Measurements from ENCODE around the gene P2RX6. TPM values are rescaled to one million over a fixed set of nuclear protein-coding genes. Genes with fewer than 3 reads are reported as not detected.
A peak's percentile ranks its signal among the peaks of the same experiment; 100 is the strongest.

P2RX6 gene
- total RNA-seq, result 1 to 10 TPM in 2 of 4 donors, under 1 TPM in 1, not detected in 1; 0.76 to 1.5 (median 1.2) TPM

- H3K4me1 ChIP-seq, result peaks cover 4 to 11% of the 10 kb centered on the region in 2 donors
- no peaks in the 10 kb centered on the region for H3K9me3 ChIP-seq
- H3K27me3 ChIP-seq, result no peaks in the 10 kb centered on the region
- no peak for DNase-seq
- intact Hi-C loops (cut with DNase I; ENCODE audit: low total_unique reads), result no loop called here
- no peaks in the 10 kb centered on the region for H3K36me3 ChIP-seq
- TF ChIP-seq POLR2A (IDR thresholded peaks at IDR 0.05), result no peak
- no peak for TF ChIP-seq CTCF (IDR thresholded peaks at IDR 0.05)
- H3K4me3 ChIP-seq, result peak within 1 kb of the TSS; percentile 12 to 43
- H3K27ac ChIP-seq, result peak within 1 kb of the TSS; percentile 16 to 79
Measured at GRCh38 chr22:21014726-21015465, at the start of gene P2RX6. TSS of gene P2RX6 (plus strand) at chr22:21015165. CDS start at chr22:21015175, 10 bp downstream.

GRCh38 chr22:20965888-20966855 lies 48.8 kb upstream of the P2RX6 start:
- no peaks in the 10 kb centered on the region for H3K36me3 ChIP-seq
- H3K27me3 ChIP-seq, result peaks cover 0 to 11% of the 10 kb centered on the region in 2 donors
- no peaks in the 10 kb centered on the region for H3K9me3 ChIP-seq
- H3K4me1 ChIP-seq, result no peaks in the 10 kb centered on the region
- no peak for DNase-seq
- no peak overlapping the region for H3K4me3 ChIP-seq
- TF ChIP-seq POLR2A (IDR thresholded peaks at IDR 0.05), result no peak
- no peak for TF ChIP-seq CTCF (IDR thresholded peaks at IDR 0.05)
- intact Hi-C loops (cut with DNase I; ENCODE audit: low total_unique reads), result no loop called here
- H3K27ac ChIP-seq, result no peak overlapping the region

GRCh38 chr22:20966883-20967696 lies 47.9 kb upstream of the P2RX6 start, which contains the start of gene AIFM3:
TSS of gene AIFM3 (plus strand) at chr22:20967255. CDS start at chr22:20967945, 690 bp downstream.
- intact Hi-C loops (cut with DNase I; ENCODE audit: low total_unique reads), result no loop called here

GRCh38 chr22:20967697-20968211 lies 47.2 kb upstream of the P2RX6 start:
- no peak for TF ChIP-seq POLR2A (IDR thresholded peaks at IDR 0.05)
- no peak for TF ChIP-seq CTCF (IDR thresholded peaks at IDR 0.05)
- intact Hi-C loops (cut with DNase I; ENCODE audit: low total_unique reads), result no loop called here

More at GRCh38 chr22:20966883-20967696, 47.9 kb upstream of the P2RX6 start, which contains the start of gene AIFM3:
- Histone ChIP-seq H3K9me3 (no peaks in the 10 kb centered on the region), H3K36me3 (no peaks in the 10 kb centered on the region), H3K27me3 (peaks cover 0 to 11% of the 10 kb centered on the region in 2 donors), H3K4me1 (no peaks in the 10 kb centered on the region), H3K4me3 (no peak within 1 kb of the TSS), H3K27ac (no peak within 1 kb of the TSS)
- TF ChIP-seq POLR2A (IDR thresholded peaks at IDR 0.05) (no peak), CTCF (IDR thresholded peaks at IDR 0.05) (no peak)
- no peak for DNase-seq

More at GRCh38 chr22:20967697-20968211, 47.2 kb upstream of the P2RX6 start:
- no peak overlapping the region for H3K4me3 ChIP-seq
- peaks cover 0 to 11% of the 10 kb centered on the region in 2 donors for H3K27me3 ChIP-seq
- no peak overlapping the region for H3K27ac ChIP-seq
- no peaks in the 10 kb centered on the region for H3K4me1 ChIP-seq
- H3K9me3 ChIP-seq, result no peaks in the 10 kb centered on the region
- H3K36me3 ChIP-seq, result no peaks in the 10 kb centered on the region
- DNase-seq, result no peak

Measured in uterus (tissue), 4 donors.